CD14-positive monocyte (primary cell): ENCODE data around the gene TEAD2. TPM values are rescaled to one million over a fixed set of nuclear protein-coding genes. Genes with fewer than 3 reads are reported as not detected.
"Not testable (repeated sequence)": the region's sequence is repeated elsewhere in the genome, so short reads cannot be mapped to it uniquely, and the experiment has no call there.

Source experiments
- DNase-seq, 3 donors: peaks; one replicate each; pipeline ENCODE4 v3.0.0-alpha.2; 2011 to 2022
- H2AFZ ChIP-seq: 2 replicates; pipeline ENCODE4 v1.6.0; 2012; ENCODE audit warnings: mild to moderate bottlenecking, low read depth, low read length, inconsistent platforms; ENCODE audit not compliant: insufficient read depth, poor library complexity, severe bottlenecking
- H3K27ac ChIP-seq, 2 donors: 1 replicate in 1 of 2; 2 replicates in 1 of 2; pipeline ENCODE4 v1.5.1; 2012 to 2013; ENCODE audit warnings: low read length in 2 of 2, control low read depth in 1 of 2, inconsistent platforms in 1 of 2, low read depth in 1 of 2, mild to moderate bottlenecking in 1 of 2
- H3K27me3 ChIP-seq, 2 donors: one replicate each; pipeline versions ENCODE4 v1.6.0 to v1.6.1; 2011 to 2013; ENCODE audit warnings: low read length in 2 of 2; ENCODE audit not compliant: control insufficient read depth in 2 of 2, insufficient read depth in 2 of 2
- H3K36me3 ChIP-seq, 2 donors: replicated peaks in 1 of 2; 1 replicate in 1 of 2; 2 replicates in 1 of 2; pipeline versions ENCODE4 v1.5.1 to v1.6.1; 2012 to 2013; ENCODE audit warnings: low read length in 2 of 2, control low read depth in 1 of 2, inconsistent platforms in 1 of 2, mild to moderate bottlenecking in 1 of 2; ENCODE audit not compliant: insufficient read depth in 2 of 2, control insufficient read depth in 1 of 2
- H3K4me1 ChIP-seq, 2 donors: 1 replicate in 1 of 2; 2 replicates in 1 of 2; pipeline versions ENCODE4 v1.5.1 to v1.6.1; 2012 to 2013; ENCODE audit warnings: low read length in 2 of 2, control low read depth in 1 of 2, inconsistent platforms in 1 of 2, mild to moderate bottlenecking in 1 of 2, moderate library complexity in 1 of 2; ENCODE audit not compliant: insufficient read depth in 2 of 2, control insufficient read depth in 1 of 2
- H3K4me2 ChIP-seq: replicated peaks from 2 replicates; pipeline ENCODE3; 2012; ENCODE audit warnings: low read length, moderate library complexity, mild to moderate bottlenecking; ENCODE audit not compliant: poor library complexity, severe bottlenecking; ENCODE audit errors: extremely low read depth
- H3K4me3 ChIP-seq, 3 experiments: fragments of 200-600 bp in 1 of 3; sonication (generic) in 1 of 3; replicated peaks in 1 of 3; 1 replicate in 2 of 3; 2 replicates in 1 of 3; pipeline ENCODE4 v1.5.1; 2011 to 2013; ENCODE audit warnings: low read length in 3 of 3, mild to moderate bottlenecking in 3 of 3, control low read depth in 2 of 3, low read depth in 2 of 3, inconsistent platforms in 1 of 3, moderate library complexity in 1 of 3
- H3K79me2 ChIP-seq: 2 replicates; pipeline ENCODE4 v1.6.0; 2012; ENCODE audit warnings: mild to moderate bottlenecking, control low read depth, inconsistent platforms, low read length, moderate library complexity; ENCODE audit not compliant: insufficient read depth
- H3K9ac ChIP-seq: 2 replicates; pipeline ENCODE4 v1.6.0; 2017; ENCODE audit warnings: low read length, mild to moderate bottlenecking; ENCODE audit not compliant: insufficient read depth, poor library complexity, severe bottlenecking
- H3K9me3 ChIP-seq, 2 donors: replicated peaks in 1 of 2; 1 replicate in 1 of 2; 2 replicates in 1 of 2; pipeline versions ENCODE4 v1.5.1 to v1.6.1; 2012 to 2013; ENCODE audit warnings: low read length in 2 of 2, control low read depth in 1 of 2; ENCODE audit not compliant: control insufficient read depth in 1 of 2, insufficient read depth in 1 of 2
- H4K20me1 ChIP-seq: 2 replicates; pipeline ENCODE4 v1.6.0; 2012; ENCODE audit warnings: mild to moderate bottlenecking, low read length, control low read depth, moderate library complexity; ENCODE audit not compliant: insufficient read depth
- H3K27ac Mint-ChIP-seq, 7 donors: one replicate each; pipeline ENCODE4 v1.8.0; 2020; ENCODE audit warnings: mild to moderate bottlenecking in 7 of 7, mixed read lengths in 7 of 7, moderate library complexity in 6 of 7, inconsistent platforms in 2 of 7
- H3K27me3 Mint-ChIP-seq, 3 donors: one replicate each; pipeline ENCODE4 v1.8.0; 2021 to 2022; ENCODE audit warnings: low read depth in 3 of 3, mild to moderate bottlenecking in 3 of 3, mixed read lengths in 3 of 3, moderate library complexity in 3 of 3, inconsistent platforms in 1 of 3
- H3K36me3 Mint-ChIP-seq, 2 donors: one replicate each; pipeline ENCODE4 v1.8.0; 2020; ENCODE audit warnings: mixed read lengths in 2 of 2, inconsistent platforms in 1 of 2, mild to moderate bottlenecking in 1 of 2
- H3K4me1 Mint-ChIP-seq: one replicate; pipeline ENCODE4 v1.8.0; 2020; ENCODE audit warnings: mild to moderate bottlenecking, mixed read lengths
- H3K4me3 Mint-ChIP-seq, 2 donors: one replicate each; pipeline ENCODE4 v1.8.0; 2020; ENCODE audit warnings: mild to moderate bottlenecking in 2 of 2, mixed read lengths in 2 of 2, moderate library complexity in 1 of 2
- H3K9me3 Mint-ChIP-seq, 7 donors: one replicate each; pipeline ENCODE4 v1.8.0; 2020 to 2022; ENCODE audit warnings: mixed read lengths in 7 of 7, mild to moderate bottlenecking in 6 of 7, moderate library complexity in 6 of 7, inconsistent platforms in 2 of 7
- WGBS: methylation state at CpG from one replicate; pipeline ENCODE4 v1.1.5; 2013; ENCODE audit warnings: missing lambda C conversion rate; ENCODE audit not compliant: insufficient coverage; 5-methylcytosine and 5-hydroxymethylcytosine counted together
- intact Hi-C, 2 donors: fragments of 100-400 bp; cut with micrococcal nuclease; formaldehyde crosslinking; loops; one replicate each; pipeline versions ENCODE4 v1.15.0 to v1.15.1; 2023
- polyA plus RNA-seq, 3 donors: library from polyadenylated mRNA; depleted of rRNA in 1 of 3; unstranded in 2 of 3; stranded (reverse) in 1 of 3; fragments of 300-500 nt in 2 of 3; fragments of >200 nt in 1 of 3; fragmentation: Illumina TruSeq in 2 of 3; gene quantifications; 1 replicate in 2 of 3; 2 replicates in 1 of 3; pipeline ENCODE4 v1.2.3, GENCODE V29; 2012 to 2021
- TF ChIP-seq, protein P1 (sequence below): fragments of 200-600 bp; IDR thresholded peaks from one replicate; pipeline ENCODE4 v1.8.0; 2022; ENCODE audit warnings: antibody characterized with exemption, mild to moderate bottlenecking

The TEAD2 gene
- polyA plus RNA-seq, 3 donors = not detected

DNA sequence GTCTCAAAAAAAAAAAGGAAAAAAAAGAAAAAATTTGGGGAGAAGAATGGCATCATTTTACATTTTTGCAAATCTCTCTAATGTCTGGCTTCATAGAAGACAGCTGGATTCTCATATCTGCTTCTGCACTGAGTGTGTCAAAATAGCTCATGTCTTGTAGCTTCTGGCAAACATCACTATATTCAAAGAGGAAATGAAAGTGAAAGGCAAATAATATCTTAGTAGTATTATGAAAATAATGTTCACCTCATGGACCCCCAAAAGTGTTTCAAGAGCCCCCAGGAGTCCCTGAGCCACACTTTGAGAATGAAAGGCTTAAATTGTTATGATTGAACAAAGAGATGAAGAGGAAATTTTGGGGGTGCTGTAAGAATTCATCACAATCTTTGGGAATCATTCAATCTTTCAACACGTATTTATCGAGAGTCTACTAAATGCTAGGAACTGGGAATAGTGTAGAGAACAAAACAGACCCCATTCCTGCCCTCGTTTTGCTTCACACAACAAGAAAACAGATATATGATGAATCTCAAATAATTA lies 36.0 kb downstream of the TEAD2 start:
- Histone ChIP-seq H2AFZ (no peak overlapping the region), H3K27ac (no peak overlapping the region), H3K4me3 (no peak overlapping the region), H3K79me2 (no peaks in the 10 kb centered on the region), H3K4me1 (peaks cover 10 to 13% of the 10 kb centered on the region in 2 donors), H3K36me3 (no peaks in the 10 kb centered on the region), H3K27me3 (no peaks in the 10 kb centered on the region), H4K20me1 (no peaks in the 10 kb centered on the region), H3K9me3 (peaks cover 1 to 8% of the 10 kb centered on the region in 2 donors), H3K4me2 (no peak overlapping the region), H3K9ac (no peak overlapping the region)
- intact Hi-C loops = loop anchor here in 1 of 2 donors (10.0 kb wide), 1 partner anchor 231 kb away; no protein-coding TSS in a partner anchor
- no CpG with 5 or more reads among the region's 3 CpGs for WGBS
- H3K27me3 Mint-ChIP-seq = peaks cover 0 to 1% (median 0%) of the 10 kb centered on the region in 3 donors
- H3K4me1 Mint-ChIP-seq = peaks cover 16% of the 10 kb centered on the region
- H3K4me3 Mint-ChIP-seq = no peak overlapping the region
- peak overlapping the region in 3 of 7 donors; percentile 12 to 68 (median 18) for H3K27ac Mint-ChIP-seq
- peak in 1 of 3 donors; percentile 4 for DNase-seq
- H3K9me3 Mint-ChIP-seq = peaks cover 0 to 17% (median 4%) of the 10 kb centered on the region in 7 donors
- TF ChIP-seq, protein P1, sequence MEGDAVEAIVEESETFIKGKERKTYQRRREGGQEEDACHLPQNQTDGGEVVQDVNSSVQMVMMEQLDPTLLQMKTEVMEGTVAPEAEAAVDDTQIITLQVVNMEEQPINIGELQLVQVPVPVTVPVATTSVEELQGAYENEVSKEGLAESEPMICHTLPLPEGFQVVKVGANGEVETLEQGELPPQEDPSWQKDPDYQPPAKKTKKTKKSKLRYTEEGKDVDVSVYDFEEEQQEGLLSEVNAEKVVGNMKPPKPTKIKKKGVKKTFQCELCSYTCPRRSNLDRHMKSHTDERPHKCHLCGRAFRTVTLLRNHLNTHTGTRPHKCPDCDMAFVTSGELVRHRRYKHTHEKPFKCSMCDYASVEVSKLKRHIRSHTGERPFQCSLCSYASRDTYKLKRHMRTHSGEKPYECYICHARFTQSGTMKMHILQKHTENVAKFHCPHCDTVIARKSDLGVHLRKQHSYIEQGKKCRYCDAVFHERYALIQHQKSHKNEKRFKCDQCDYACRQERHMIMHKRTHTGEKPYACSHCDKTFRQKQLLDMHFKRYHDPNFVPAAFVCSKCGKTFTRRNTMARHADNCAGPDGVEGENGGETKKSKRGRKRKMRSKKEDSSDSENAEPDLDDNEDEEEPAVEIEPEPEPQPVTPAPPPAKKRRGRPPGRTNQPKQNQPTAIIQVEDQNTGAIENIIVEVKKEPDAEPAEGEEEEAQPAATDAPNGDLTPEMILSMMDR = no peak
- peaks cover 9 to 16% of the 10 kb centered on the region in 2 donors for H3K36me3 Mint-ChIP-seq

DNA sequence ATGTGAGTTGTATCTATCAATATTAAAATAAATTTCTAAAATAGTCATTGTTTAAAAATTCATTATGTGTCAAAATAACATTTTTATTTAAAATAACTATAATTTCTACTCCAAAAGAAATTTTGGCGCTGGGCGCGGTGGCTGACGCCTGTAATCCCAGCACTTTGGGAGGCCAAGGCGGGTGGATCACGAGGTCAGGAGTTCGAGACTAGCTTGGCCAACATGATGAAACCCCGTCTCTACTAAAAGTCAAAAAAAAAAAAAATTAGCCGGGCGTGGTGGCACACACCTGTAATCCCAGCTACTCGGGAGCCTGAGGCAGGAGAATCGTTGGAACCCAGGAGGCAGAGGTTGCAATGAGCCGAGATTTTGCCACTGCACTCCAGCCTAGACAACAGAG lies 36.5 kb downstream of the TEAD2 start:
- H2AFZ ChIP-seq, H3K4me2 ChIP-seq, H3K27me3 ChIP-seq, H3K4me3 ChIP-seq, H3K9ac ChIP-seq, H3K4me3 Mint-ChIP-seq, H3K27ac ChIP-seq, H3K9me3 ChIP-seq, H4K20me1 ChIP-seq, DNase-seq, H3K36me3 ChIP-seq, H3K27me3 Mint-ChIP-seq, H3K79me2 ChIP-seq: not testable (repeated sequence)
- peaks cover 10 to 11% of the 10 kb centered on the region in 2 donors for H3K4me1 ChIP-seq
- 89% methylated on average over 12 of the region's 13 CpGs for WGBS
- Mint-ChIP-seq H3K9me3 (peaks cover 0 to 19% (median 4%) of the 10 kb centered on the region in 7 donors), H3K4me1 (peaks cover 15% of the 10 kb centered on the region), H3K36me3 (peaks cover 9 to 12% of the 10 kb centered on the region in 2 donors), H3K27ac (peak overlapping the region in 2 of 7 donors; percentile 18 to 68)
- intact Hi-C loops = loop anchor here in 1 of 2 donors (10.0 kb wide), 1 partner anchor 231 kb away; no protein-coding TSS in a partner anchor
